RCC 7860 (cell line): ENCODE measurements around the gene SEZ6L.

Source experiments
- DNase-seq: peaks from one replicate; pipeline ENCODE4 v3.0.0-alpha.2; 2015; ENCODE audit warnings: low spot score
- FAIRE-seq: peaks from 2 replicates; lab custom pipeline; 2012; peaks lifted over from hg19 to GRCh38; lab: Jason Lieb, UNC

Gene SEZ6L

GRCh38 chr22:26174280-26174679 is 5.0 kb downstream of the SEZ6L start:
- no peak for DNase-seq
- FAIRE-seq, result no peak

DNA sequence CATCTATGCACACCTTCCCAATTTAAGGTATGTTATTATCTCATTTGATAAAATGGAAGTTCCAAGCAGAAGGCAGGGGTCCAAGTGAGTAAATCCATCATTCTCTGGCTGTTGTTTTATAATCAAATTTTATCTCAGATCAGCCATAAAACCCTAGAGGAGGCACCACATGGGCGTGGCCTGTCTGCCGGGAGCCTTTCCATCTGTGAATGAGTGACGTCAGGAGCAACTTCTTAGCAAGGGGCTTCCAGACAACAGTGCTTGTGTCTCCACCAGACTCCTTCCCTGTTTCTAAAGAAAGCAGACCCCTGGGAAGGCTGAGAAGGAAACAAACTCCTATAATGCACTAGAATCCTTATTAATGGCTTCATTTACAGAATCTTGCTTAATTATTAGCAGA is 13.5 kb downstream of the SEZ6L start:
- FAIRE-seq (no peak), DNase-seq (no peak)

GRCh38 chr22:26185190-26185589 is 15.9 kb downstream of the SEZ6L start:
- FAIRE-seq (no peak), DNase-seq (no peak)

DNA sequence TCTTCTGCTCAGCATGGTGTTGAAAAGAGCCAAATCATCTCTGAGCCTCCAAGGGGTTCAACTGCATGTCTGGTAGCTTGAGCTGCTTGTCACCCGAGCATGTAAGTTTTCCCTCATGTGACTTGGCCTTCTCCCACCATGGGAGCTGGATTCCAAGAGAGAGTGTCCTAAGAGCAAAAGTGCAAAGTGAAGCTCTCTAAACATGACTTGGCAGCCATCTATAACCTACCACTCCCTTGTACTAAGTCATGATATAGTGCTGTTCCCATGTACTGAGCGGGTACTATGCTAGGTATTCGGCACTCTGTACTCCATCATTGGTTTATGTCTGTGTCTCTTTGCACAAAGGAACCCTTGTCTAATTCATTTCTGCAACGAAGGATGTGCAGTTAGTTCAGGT is 19.1 kb downstream of the SEZ6L start:
- no peak for FAIRE-seq
- no peak for DNase-seq

DNA sequence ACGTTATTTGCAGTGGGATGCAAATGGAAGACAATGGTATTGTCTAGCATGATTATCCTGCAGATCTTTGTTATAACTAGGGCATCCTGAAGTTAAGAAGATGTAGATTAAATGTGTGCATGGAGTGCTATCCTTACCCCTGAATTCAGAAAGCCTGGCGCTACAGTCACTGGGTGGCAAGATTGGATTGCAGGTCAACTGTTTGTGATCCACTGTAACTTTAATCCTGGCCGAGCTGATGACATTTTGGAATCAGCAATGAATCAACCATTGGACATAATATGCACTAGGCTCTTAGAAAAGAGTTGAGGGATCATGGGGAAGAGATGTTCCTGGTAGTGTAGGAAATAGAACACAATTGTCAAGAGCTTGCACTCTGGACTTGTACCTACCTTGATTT is 25.1 kb downstream of the SEZ6L start:
- no peak for DNase-seq
- FAIRE-seq, result no peak

DNA sequence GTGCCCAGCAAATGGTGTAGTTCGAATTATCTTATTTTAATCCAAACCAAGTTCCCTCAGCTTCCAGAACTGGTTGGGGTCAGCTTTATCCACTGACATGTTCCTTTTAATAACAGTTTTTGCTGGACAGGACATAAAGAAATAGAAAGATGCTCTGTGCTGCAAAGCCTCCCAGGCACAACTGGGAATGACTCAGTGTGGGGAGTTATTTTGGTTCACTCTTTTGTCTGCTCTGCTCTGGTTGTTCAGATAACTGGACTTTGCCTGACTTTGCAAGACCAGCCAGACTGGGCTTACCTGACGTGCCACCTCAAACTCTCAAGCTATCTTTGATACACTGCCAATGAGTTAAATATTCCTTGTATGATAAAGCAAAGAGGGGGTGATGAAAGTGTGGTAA is 25.6 kb downstream of the SEZ6L start:
- FAIRE-seq (no peak), DNase-seq (no peak)

DNA sequence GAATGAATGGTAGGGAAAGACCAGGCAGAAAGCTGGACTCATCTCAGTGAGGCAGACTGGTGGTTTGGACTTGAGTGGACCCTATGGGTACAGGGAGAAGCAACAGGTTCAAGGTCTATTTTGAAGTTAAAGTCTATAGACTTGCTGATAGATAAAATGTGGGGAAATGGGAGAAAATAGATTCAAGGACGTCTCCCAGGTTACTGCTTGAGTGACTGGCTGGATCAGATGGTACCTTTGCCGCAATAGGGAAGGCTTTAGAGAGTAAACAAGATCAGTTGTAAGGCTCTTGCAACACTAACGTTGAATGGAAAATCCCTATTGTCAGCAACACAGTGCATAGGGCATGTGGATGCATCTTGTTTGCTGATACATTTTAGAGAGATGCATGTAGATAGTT is 27.4 kb downstream of the SEZ6L start:
- no peak for DNase-seq
- FAIRE-seq, result no peak

GRCh38 chr22:26197425-26197824 is 28.2 kb downstream of the SEZ6L start:
- FAIRE-seq (no peak), DNase-seq (no peak)

- no peak for FAIRE-seq
Measured at GRCh38 chr22:26199665-26200064, 30.4 kb downstream of the SEZ6L start.

GRCh38 chr22:26202280-26202924 is 33.1 kb downstream of the SEZ6L start:
- FAIRE-seq, result no peak
- no peak for DNase-seq

More at GRCh38 chr22:26199665-26200064, 30.4 kb downstream of the SEZ6L start:
- no peak for DNase-seq

- FAIRE-seq (no peak), DNase-seq (no peak)
Measured at GRCh38 chr22:26205494-26205893, 36.2 kb downstream of the SEZ6L start.

GRCh38 chr22:26210334-26210733 is 41.1 kb downstream of the SEZ6L start:
- DNase-seq (no peak), FAIRE-seq (no peak)

- FAIRE-seq, result no peak
- DNase-seq, result no peak
Measured at GRCh38 chr22:26213826-26214225, 44.6 kb downstream of the SEZ6L start.

- DNase-seq (no peak), FAIRE-seq (no peak)
Measured at GRCh38 chr22:26214466-26214865, 45.2 kb downstream of the SEZ6L start.

DNA sequence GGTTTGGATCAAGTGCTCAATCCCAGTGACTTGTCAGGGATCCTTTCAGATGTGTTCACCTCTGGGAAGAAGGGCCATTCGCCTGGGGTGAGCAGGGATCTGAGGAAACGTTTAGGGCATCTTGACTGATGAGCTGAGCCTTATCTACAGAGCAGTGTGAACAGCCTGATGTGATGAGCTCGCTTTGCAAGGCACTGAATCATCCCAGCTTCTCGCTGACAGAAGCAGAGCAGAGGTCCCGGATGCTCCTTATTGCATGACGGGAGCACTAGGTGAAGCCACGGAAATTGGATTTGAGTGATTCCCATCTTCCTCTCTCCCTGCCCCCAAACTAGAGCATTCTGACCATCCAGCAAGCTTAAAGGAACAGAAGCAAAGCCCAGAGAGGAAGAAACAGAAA is 46.5 kb downstream of the SEZ6L start:
- FAIRE-seq (no peak), DNase-seq (no peak)

- FAIRE-seq, result no peak
Measured at GRCh38 chr22:26225207-26225606, 55.9 kb downstream of the SEZ6L start.

DNA sequence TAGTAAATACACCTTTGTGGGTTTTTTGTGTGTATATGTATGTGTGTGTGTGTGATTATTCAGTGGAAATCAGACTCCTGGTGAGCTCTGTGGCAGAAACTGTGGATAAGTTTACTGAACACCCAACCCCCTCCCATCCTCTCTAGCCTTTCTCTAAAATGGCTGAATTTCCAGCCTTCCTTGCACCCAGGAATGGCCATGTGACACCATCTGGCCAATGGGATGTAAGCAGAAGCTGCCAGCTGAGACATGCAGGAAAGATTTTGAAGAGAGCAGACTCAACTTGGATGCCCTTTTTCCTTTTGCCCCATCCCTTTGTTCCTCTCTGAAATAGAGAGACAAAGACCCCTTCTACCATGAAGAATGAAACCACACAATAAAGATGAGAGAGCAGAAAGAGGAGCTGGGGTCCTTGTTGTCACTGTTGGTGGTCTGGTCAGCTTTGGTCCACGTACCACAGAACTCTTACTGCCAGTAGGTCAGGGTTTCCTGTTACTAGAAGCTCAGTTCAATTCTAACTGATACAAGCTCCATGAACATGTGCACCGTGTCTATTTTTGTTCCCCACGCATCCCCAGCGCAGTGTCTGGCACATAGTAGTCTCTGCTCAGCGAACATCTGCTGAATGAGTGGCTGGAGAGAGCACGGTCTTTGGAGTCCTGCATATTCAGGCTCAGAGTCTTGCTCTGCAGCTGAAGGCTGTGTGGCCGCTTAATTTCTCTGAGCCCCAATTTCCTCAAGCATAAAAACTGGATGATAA is 57.5 kb downstream of the SEZ6L start:
- no peak for FAIRE-seq
- no peak for DNase-seq

More at GRCh38 chr22:26225207-26225606, 55.9 kb downstream of the SEZ6L start:
- no peak for DNase-seq

- FAIRE-seq (no peak), DNase-seq (no peak)
Measured at GRCh38 chr22:26229910-26230309, 60.6 kb downstream of the SEZ6L start.

- FAIRE-seq, result no peak
- no peak for DNase-seq
Measured at GRCh38 chr22:26234296-26234695, 65.0 kb downstream of the SEZ6L start.

- DNase-seq (no peak), FAIRE-seq (no peak)
Measured at GRCh38 chr22:26235792-26236487, 66.7 kb downstream of the SEZ6L start.

DNA sequence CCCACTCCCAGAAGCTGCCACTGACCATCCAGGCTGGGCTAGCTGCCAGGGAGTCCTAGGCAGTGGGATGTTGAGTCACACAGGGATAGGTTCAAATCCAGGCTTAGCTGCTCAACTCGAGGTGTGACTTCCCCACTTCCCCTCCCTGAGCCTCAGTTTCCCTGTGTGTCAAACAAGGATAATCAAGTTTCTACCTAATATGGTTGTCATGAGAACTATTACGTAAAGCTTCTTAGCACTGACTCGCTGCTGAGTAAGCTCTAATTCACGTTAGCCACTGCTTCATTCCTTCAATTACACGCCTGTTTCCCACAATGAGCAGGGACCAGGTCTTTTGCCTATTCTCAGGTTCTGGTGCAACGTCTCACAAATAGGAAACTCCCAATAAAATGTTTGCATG is 67.7 kb downstream of the SEZ6L start:
- no peak for FAIRE-seq
- no peak for DNase-seq

GRCh38 chr22:26238596-26238995 is 69.3 kb downstream of the SEZ6L start:
- no peak for FAIRE-seq
- DNase-seq, result no peak
